ENCODE data around the gene ATP5F1E. TPM values are rescaled to one million over a fixed set of nuclear protein-coding genes. Genes with fewer than 3 reads are reported as not detected.

The ATP5F1E gene
- total RNA-seq, 1 experiment from 2014 or later = 52.7 TPM

GRCh38 chr20:59081036-59081435, 48.9 kb upstream of the ATP5F1E start:
- H3K4me1 ChIP-seq (ENCODE audit: insufficient read depth, low read length) = no peaks in the 10 kb centered on the region
- no peaks in the 10 kb centered on the region for H3K79me2 ChIP-seq (ENCODE audit: insufficient read depth, low read length)
- no peaks in the 10 kb centered on the region for H4K20me1 ChIP-seq (ENCODE audit: control insufficient read depth, insufficient read depth, insufficient read length)
- H2AK5ac ChIP-seq (ENCODE audit: insufficient read length, low read length) = no peak overlapping the region
- no peak overlapping the region for H3K27ac Mint-ChIP-seq
- H3K4me1 Mint-ChIP-seq = no peaks in the 10 kb centered on the region
- H3K4me2 ChIP-seq (ENCODE audit: insufficient read depth, insufficient read length, low read length) = no peak overlapping the region
- no peaks in the 10 kb centered on the region for H3K36me3 Mint-ChIP-seq (ENCODE audit: insufficient read depth in 1 of 3, low read depth in 3 of 3)
- no peak overlapping the region for H4K8ac ChIP-seq (replicated peaks; ENCODE audit: insufficient read length, low read depth, low read length)
- no CpG with 5 or more reads among the region's 3 CpGs for WGBS (ENCODE audit: extremely low coverage, insufficient read length, low lambda C conversion rate)
- DNase-seq = no peak
- H3K23ac ChIP-seq (ENCODE audit: insufficient read length, low read depth, low read length) = no peak overlapping the region
- H4K5ac ChIP-seq (ENCODE audit: insufficient read length, low read depth, low read length) = no peak overlapping the region
- H3K27me3 Mint-ChIP-seq (ENCODE audit: low read depth) = peaks cover 9% of the 10 kb centered on the region
- H3K27ac ChIP-seq (ENCODE audit: insufficient read length, low read depth, low read length) = no peak overlapping the region
- H2BK12ac ChIP-seq (ENCODE audit: insufficient read length, low read depth, low read length) = no peak overlapping the region
- H3K9me3 ChIP-seq (ENCODE audit: control insufficient read depth, low read depth, low read length) = no peaks in the 10 kb centered on the region
- no peaks in the 10 kb centered on the region for H3K23me2 ChIP-seq (ENCODE audit: insufficient read length, low read depth, low read length, poor library complexity, severe bottlenecking)
- H2BK15ac ChIP-seq (ENCODE audit: low read depth, low read length) = no peak overlapping the region
- no peak overlapping the region for H3T11ph ChIP-seq (ENCODE audit: low read length)
- no peak overlapping the region for H2BK5ac ChIP-seq (ENCODE audit: insufficient read length, low read length)
- no peak overlapping the region for H3K56ac ChIP-seq (ENCODE audit: insufficient read length, low read depth, low read length)
- H3K4ac ChIP-seq (ENCODE audit: low read depth, low read length) = no peak overlapping the region
- no peaks in the 10 kb centered on the region for H3K79me1 ChIP-seq (ENCODE audit: insufficient read depth, low read depth, low read length, poor library complexity, severe bottlenecking)
- no peak overlapping the region for H3K4me3 Mint-ChIP-seq
- no peak overlapping the region for H2AFZ ChIP-seq (ENCODE audit: low read length)
- H3K27me3 ChIP-seq (ENCODE audit: insufficient read depth, low read length) = no peaks in the 10 kb centered on the region
- no peak overlapping the region for H3K18ac ChIP-seq (ENCODE audit: insufficient read length, low read depth, low read length)
- H3K9ac ChIP-seq (ENCODE audit: extremely low read depth, insufficient read length, low read length) = no peak overlapping the region
- H2BK20ac ChIP-seq (ENCODE audit: low read depth, low read length, poor library complexity, severe bottlenecking) = no peak overlapping the region
- no peak overlapping the region for H4K91ac ChIP-seq (ENCODE audit: insufficient read length, low read depth, low read length)
- H3K9me3 Mint-ChIP-seq = no peaks in the 10 kb centered on the region
- no peak overlapping the region for H3K14ac ChIP-seq (ENCODE audit: insufficient read depth, low read length)
- no peak for TF ChIP-seq CTCF (conservative IDR thresholded peaks at IDR 0.05)
- no peak overlapping the region for H2BK120ac ChIP-seq (ENCODE audit: low read depth, low read length, poor library complexity, severe bottlenecking)
